ENCODE results near the gene BTBD17.

The BTBD17 gene

DNA sequence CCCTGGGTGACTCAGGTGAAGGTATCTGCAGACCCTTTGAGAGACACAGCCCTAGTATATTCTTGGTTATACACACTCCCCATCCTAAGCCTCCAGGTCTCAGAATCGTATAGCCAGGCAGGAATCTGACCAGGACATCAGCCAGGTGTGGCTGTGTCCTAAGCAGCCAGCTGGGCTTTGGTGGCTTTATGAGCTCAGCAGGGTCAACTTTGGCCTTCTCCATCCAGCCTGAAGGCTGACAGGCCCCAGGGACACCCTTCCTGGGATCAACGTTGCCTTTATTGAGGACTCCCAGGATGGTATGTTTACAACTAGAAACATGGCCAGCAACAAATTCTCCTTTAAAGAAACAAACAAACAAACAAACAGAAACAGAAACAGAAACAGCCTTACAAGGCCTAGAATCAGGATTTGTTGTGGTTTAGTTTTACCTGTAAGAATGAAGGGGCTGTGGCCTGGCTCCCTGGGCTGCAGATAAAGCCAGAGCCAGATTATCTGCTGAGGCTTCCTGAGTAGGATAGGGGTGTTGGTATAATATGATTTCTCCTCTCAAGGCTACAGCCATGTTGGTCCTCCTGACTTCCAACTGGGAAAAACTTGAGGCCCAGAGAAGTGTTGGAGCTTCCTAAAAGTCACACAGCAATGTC, 27.2 kb downstream of the BTBD17 start:
- no peak for DNase-seq

DNA sequence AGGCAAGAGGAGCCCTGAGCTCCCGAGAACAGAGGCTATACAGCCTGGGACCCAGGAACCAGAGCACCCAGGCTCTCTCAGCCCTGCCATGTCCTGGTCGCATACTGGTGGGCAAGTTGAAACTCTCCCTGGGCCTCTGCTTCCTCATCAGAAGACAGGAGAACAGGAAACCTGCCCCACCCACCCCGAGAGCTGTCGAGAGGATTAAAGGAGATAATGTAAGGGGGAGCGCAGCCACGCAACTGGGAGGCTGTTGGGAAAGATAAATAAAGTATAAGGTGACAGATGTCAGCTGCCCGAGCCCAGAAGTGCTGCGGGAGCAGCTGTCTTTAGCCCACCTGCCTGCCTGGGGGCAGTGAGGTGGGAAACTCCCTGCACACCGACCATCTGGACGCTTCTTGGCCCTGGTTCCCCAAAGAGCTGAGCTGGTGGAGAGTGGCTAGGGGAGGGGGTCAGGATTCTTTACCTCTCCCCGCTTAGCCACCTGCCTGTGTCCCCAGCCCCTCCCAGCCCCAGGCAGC, 28.8 kb downstream of the BTBD17 start:
- no peak for DNase-seq

DNA sequence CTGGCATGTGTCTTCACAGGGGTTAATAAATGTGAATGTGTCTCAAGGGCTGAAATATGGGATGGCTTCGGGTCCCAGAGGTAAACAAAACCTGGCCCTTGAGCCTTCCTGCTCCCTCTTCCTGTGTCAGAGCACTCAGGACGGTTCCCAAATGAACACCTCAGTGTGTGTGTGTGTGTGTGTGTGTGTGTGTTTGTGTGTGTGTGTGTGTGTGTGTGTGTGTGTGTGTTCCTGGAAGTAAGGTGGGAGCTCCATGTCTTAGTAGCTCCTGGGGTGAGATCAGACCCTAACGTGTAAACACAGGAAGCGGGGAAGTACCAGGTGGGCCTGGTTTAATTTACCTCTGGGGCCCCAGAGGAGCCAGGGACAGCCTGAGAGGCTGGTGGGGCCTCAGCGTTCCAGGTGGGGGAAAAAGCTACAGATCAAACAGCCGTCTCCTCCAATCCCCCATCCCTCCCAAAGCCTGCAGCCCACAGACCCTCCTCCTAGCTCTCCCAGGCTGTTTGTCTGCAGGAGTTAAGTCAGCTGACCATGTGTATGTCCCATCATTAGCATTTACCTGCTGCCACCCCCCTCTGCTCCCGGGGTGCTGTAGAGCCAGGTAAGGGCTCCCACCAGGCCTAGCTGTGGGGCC, 29.5 kb downstream of the BTBD17 start:
- no peak for DNase-seq

DNA sequence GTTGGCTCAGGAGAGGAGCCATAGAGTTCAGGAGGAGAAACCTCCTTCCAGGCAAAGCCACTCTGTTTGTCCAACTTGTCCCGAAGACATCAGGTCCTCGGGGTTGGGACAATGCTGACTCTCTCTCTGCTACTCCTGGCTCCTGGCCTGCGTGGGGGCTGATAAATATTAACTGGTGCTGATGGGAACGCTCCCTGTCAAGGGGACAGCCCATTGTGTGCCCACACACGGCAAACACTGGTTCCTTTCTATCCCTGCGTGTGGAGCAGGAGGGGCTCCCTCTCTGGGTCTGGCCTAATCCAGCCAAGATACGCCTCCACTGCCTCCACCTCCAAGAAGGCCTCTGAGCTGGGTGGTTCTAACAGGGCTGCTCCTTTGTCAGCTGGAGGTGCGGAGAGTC, 31.2 kb downstream of the BTBD17 start:
- DNase-seq: no peak

DNA sequence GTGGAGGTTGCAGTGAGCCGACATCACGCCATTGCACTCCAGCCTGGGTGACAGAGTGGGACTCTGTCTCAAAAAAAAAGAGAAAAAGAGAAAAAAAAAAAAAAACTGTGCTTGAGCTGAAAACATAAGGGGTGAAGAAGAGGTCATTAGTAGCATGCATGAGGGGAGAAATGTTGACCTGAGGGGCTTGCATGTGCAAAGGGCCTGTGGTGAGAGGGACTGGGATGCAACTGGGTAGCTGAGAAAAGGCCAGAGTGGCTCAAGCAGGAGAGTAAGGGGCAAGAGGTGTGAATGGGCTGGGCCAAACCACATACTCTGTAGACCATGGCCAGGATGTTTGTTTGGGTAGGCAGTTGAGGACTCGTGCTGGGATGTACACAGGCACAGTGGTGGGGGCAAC, 32.3 kb downstream of the BTBD17 start:
- no peak for DNase-seq

DNA sequence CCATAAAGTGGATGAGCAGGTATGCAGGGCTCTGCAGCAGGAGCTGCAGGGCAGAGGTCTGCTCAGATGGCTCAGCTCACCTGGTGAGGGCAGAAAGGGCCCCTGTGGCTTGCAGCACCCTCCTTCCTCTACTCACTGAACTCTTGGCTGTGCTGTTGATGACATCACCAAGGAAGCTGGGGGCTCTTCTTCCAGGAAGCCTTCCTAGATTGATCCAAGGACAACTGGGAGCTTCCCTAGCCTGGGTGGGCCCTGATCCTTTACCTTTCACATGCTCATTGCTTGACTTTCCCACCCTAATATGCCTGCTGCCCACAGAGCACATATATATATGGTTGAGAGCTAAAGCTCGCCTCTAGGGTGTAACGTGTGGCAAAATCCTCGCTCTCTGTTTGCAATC, 33.2 kb downstream of the BTBD17 start:
- DNase-seq: no peak

DNA sequence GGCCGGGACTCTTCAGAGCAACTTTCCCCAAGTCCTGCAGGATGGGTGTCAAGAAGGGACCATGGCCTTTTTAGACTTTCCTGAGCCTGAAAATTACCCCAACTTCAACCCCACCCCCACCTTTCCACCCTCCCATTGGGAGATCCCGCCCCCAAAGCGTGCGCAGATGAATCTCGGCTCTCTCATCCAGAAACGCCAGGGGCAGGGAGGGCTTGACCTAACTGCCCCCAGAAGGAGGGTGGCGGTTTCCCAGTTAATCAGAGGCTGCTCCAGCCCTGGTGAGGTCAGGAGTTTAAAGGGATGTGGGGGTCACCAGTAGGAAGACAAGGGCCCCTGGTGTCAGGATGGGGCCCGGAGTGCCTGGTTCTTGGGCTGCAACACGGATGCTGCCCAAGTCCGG, 35.2 kb downstream of the BTBD17 start:
- DNase-seq: no peak

DNA sequence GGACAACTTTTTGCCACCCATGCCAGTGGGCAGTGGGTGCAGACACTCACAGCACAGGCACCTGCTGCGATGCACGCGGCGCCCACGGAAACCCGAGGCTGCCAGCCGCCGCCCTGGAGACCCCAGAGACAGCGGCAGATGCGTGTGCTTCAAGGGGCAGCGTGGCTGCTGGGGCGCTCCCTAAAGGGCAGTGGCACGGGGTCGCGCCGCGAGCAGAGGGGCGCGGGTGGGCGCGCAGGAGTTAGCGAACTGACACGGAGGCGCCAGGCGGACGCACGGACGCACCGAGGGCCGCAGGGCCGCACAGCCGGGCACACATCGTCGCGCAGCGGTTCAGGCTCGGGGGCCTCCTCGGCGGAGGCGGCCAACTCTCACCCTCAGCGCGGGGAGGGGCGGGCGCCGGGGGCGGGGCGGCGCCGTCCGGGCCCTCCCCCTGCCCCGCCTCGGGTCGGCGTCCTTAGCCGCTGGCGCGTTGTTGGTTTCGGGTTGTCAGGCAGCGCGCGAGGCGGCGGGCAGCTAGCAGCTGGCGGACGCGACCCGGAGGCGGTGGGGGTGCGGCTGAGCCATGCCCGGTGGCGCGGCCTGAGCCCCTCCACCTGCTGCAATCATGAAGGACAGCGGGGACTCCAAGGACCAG, 35.8 kb downstream of the BTBD17 start, which contains the start of gene KIF19:
Gene KIF19 (plus strand): TSS at position 484 of the 637 bp plus-strand sequence. CDS start 124 bp downstream, at position 608.
- no peak for DNase-seq

DNA sequence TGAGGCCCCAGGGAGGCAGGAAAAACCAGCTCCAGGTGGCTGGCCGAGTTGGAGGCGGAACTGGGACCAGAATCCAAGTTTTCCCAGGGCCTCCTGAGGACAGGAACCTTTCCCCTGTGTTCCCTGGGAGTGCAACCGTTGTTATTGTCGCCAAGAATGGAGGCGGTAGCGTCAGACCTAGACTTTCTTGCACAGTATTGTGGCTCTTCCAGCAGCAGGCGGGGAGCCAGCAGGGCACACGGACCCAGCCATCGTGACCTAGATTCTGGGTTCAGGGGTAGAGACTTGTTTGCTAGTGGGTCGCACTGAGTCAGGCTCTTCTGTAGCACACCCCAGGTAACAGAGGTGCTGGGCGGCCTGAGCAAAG, 36.3 kb downstream of the BTBD17 start:
- DNase-seq: no peak

DNA sequence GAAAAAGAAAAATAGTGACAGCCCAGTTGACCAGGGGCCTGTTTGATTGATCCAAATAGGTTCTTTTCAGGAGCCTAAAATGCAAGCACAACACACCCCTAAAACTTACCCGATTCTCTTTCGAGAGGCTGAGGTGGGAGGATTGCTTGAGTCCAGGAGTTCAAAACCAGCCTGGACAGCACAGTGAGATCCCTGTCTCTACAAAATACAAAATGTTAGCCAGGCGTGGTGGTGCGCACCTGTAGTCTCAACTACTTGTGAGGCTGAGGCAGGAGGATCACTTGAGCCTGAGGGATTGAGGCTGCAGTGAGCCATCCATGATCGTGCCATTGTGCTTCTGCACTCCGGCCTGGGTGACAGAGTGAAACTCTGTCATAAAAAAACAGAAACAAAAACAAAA, 37.1 kb downstream of the BTBD17 start:
- DNase-seq: no peak

DNA sequence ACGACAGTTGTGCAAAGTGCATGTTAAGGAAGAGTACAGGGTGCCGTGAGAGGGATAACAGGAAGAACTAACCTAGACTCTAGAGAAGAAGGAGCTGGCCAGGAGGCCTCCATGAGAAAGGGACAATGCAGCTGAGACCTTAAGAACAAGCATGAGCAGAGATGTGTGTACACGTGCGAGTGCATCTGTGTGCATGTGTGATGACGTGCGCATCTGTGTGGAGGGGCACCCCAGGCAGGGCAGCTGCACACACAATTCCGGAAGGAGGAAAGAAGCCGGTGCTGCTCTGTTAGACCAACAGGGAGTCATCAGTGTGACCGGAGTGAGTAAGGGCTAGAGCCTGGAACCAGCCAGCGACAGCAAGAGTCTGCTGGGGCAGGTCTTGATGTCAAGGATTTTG, 43.3 kb downstream of the BTBD17 start:
- DNase-seq: no peak

DNA sequence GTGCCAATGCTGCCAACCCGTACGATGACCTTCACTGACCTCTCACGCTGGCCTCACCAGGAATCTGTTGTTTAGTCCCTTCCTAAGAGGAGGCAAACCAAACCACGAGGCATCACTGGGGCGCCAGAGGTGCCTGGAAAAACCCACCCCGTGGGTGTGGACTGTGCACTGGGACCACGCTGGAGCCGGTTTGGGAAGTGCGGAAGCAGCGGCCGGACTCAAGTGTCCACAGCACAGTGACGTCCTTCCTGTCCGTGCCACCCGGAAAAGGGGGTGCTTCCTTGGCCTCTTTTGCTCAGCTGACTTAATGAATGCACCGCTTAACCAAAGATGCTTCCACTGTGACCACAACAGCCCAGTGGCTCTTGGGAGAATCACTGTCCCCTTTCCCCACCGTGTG, 44.6 kb downstream of the BTBD17 start:
- DNase-seq: no peak

DNA sequence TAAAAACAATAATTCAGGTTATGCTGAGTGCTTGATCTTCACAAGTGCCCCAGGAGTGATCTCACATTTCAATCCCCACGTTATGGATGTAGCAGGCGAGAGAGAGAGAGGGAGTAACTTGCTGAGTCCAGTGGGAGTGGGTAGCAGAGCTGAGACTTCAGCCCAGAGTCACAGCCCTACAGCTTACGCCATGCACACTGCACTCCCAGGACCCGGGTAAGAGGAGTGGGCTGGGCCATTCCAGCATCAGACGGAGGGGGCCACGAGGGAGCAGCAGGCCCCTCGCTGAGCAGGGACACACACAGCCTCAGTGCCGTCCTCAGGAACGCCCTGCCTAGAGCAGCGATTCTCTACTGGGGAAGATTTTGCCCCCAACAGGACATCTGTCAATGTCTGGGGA, 45.4 kb downstream of the BTBD17 start:
- DNase-seq: no peak

DNA sequence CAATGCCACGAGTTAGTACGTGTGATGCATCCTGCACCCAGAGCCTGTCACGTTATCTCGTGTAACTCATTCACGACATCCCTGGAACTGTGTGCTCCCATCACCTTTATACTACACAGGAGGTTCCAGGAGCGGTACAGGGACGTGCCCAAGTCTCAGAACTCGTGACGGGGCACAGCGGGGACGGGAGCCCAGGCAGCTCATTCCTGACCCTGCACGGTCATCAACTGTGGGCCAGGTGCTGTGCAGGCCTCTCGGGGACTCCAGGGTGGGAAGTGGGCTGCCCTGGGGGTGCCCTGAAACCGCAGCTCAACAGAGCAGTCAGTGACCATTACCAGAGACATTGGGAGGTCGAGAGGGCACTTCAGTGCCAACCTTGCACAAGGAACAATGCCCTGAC, 46.8 kb downstream of the BTBD17 start:
- DNase-seq: no peak

DNA sequence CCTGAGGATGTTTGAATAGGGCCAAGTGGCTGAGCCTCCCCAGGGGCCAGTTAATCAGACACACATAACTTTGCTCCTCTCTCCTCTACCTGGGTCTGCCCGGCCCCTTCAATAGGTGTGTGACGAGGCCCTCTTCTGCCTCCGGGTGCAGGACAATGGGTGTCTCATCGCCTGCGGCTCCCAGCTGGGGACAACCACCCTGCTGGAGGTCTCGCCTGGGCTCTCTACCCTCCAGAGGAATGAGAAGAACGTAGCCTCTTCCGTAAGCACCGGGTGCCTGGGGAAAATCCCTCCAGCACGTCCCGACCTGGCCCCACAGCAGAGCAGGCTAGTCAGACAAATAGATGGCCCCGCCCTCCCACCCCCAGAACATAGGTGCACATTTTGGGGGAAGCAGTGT, 51.8 kb downstream of the BTBD17 start:
- DNase-seq: no peak

DNA sequence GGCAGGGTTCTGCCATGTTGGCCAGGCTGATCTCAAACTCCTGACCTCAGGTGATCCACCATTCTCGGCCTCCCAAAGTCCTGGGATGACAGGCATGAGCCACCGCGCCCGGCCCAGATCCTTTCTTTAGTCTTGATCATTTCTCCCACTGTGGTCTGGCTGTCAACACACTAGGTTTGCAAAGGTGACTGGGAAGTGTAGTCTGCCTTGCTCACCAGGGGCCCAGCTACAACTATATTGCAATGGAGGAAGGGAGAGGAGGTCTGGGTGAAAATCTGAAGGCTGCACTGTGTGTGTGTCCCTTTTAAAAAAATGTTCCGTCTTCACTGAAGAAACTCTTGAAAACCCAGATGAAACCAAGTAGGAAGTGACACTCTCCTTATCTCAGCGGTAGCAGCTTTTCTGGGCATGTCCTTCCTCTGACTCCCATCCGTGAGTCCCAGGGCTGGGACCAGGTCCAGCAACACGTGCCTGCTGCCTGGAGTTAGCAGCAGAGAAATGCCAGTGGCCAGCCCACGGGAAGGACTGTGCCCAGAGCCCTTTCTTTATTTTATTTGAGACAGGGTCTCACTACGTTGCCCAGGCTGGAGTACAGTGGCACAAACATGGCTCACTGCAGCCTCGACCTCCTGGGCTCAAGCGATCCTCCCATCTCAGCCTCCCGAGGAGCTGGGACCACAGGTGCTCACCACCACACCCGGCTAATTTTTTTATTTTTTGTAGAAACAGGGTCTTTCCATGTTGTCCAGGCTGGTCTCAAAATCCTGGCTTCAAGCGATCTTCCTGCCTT, 53.5 kb downstream of the BTBD17 start:
- DNase-seq: no peak
